Neutrophil (primary cell): ENCODE measurements around the gene CNPY3.

ENCODE experiments used
- H3K27ac ChIP-seq: fragments of 200-600 bp; sonication (generic); 2 replicates; pipeline ENCODE4 v1.5.1; 2016; ENCODE audit warnings: mild to moderate bottlenecking, moderate library complexity
- H3K27me3 ChIP-seq: fragments of 200-600 bp; sonication (generic); 2 replicates; pipeline ENCODE4 v1.6.0; 2016; ENCODE audit warnings: mild to moderate bottlenecking
- H3K36me3 ChIP-seq: fragments of 200-600 bp; sonication (generic); 2 replicates; pipeline ENCODE4 v1.5.1; 2017
- H3K4me1 ChIP-seq, 2 experiments: fragments of 200-600 bp in 1 of 2; sonication (generic) in 1 of 2; 1 replicate in 1 of 2; 2 replicates in 1 of 2; pipeline versions ENCODE4 v1.5.1 to v1.6.1; 2013 to 2016; ENCODE audit warnings: low read depth in 1 of 2, low read length in 1 of 2, mild to moderate bottlenecking in 1 of 2, moderate library complexity in 1 of 2; ENCODE audit not compliant: control insufficient read depth in 1 of 2, insufficient read depth in 1 of 2
- H3K4me3 ChIP-seq, 2 experiments: fragments of 200-600 bp in 1 of 2; sonication (generic) in 1 of 2; 1 replicate in 1 of 2; 2 replicates in 1 of 2; pipeline ENCODE4 v1.5.1; 2013 to 2016; ENCODE audit warnings: low read depth in 1 of 2, low read length in 1 of 2, mild to moderate bottlenecking in 1 of 2, moderate library complexity in 1 of 2
- H3K9me3 ChIP-seq: fragments of 200-600 bp; sonication (generic); 2 replicates; pipeline ENCODE4 v1.5.1; 2016
- CTCF ChIP-seq: fragments of 200-600 bp; sonication (generic); IDR thresholded peaks from 2 replicates; pipeline ENCODE4 v1.5.1; 2016; ENCODE audit warnings: antibody characterized with exemption

The CNPY3 gene

GRCh38 chr6:42962502-42963178 lies 33.4 kb downstream of the CNPY3 start:
- Histone ChIP-seq H3K27ac (no peak overlapping the region), H3K27me3 (peaks cover 35% of the 10 kb centered on the region), H3K36me3 (peaks cover 58% of the 10 kb centered on the region), H3K9me3 (no peaks in the 10 kb centered on the region), H3K4me1 (peaks cover 14% of the 10 kb centered on the region in 2 experiments), H3K4me3 (no peak overlapping the region)
- no peak for TF ChIP-seq CTCF

- H3K27me3 ChIP-seq = peaks cover 35% of the 10 kb centered on the region
- TF ChIP-seq CTCF = no peak
- H3K4me1 ChIP-seq = peaks cover 14% of the 10 kb centered on the region in 2 experiments
- H3K36me3 ChIP-seq = peaks cover 65% of the 10 kb centered on the region
- no peaks in the 10 kb centered on the region for H3K9me3 ChIP-seq
- no peak overlapping the region for H3K4me3 ChIP-seq
- no peak overlapping the region for H3K27ac ChIP-seq
Measured at GRCh38 chr6:42963179-42963854, 34.0 kb downstream of the CNPY3 start.

GRCh38 chr6:42963855-42964605 lies 34.8 kb downstream of the CNPY3 start:
- H3K4me1 ChIP-seq = peaks cover 14% of the 10 kb centered on the region in 2 experiments
- H3K9me3 ChIP-seq = no peaks in the 10 kb centered on the region
- H3K27me3 ChIP-seq = peaks cover 31% of the 10 kb centered on the region
- no peak overlapping the region for H3K4me3 ChIP-seq
- no peak for TF ChIP-seq CTCF
- peaks cover 72% of the 10 kb centered on the region for H3K36me3 ChIP-seq
- H3K27ac ChIP-seq = no peak overlapping the region

- Histone ChIP-seq H3K27me3 (peaks cover 6% of the 10 kb centered on the region), H3K4me3 (no peak overlapping the region), H3K4me1 (no peaks in the 10 kb centered on the region), H3K27ac (no peak overlapping the region), H3K9me3 (no peaks in the 10 kb centered on the region), H3K36me3 (peaks cover 88% of the 10 kb centered on the region)
- TF ChIP-seq CTCF = no peak
Measured at GRCh38 chr6:42966571-42966970, 37.3 kb downstream of the CNPY3 start.

GRCh38 chr6:42967228-42967627 lies 37.9 kb downstream of the CNPY3 start:
- Histone ChIP-seq H3K9me3 (no peaks in the 10 kb centered on the region), H3K4me3 (no peak overlapping the region), H3K36me3 (peaks cover 81% of the 10 kb centered on the region), H3K4me1 (no peaks in the 10 kb centered on the region), H3K27ac (no peak overlapping the region), H3K27me3 (no peaks in the 10 kb centered on the region)
- no peak for TF ChIP-seq CTCF
